Measurements from ENCODE around the gene ZFP42.

ZFP42 gene

DNA sequence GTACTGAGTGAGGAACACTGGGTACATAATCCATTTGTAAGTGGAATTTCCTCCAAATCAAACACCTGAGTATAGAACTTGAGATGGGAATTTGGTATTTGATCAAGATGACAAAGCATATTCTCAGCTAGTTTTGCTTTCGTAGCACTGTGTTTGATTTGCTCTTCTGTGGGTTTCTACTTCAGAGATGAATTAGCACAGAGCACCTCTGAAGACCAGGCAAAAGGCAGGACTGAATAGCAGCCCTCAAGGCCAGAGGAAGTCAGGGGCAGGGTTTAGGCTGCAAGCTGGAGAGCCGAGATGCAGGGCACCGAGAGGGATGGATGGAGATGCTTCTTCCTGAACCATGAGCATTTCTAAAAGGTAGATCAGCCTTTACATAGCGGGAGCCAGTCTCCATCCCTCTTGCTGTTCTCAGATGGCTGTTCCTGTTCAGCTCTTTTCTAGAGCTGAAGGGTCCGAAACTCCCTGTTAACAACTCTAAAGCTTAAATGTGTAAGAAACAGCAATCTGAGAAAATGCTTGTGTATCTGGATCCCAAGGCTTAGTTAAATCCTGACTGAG lies 10.8 kb downstream of the ZFP42 start:
- TF ChIP-seq, protein P1, sequence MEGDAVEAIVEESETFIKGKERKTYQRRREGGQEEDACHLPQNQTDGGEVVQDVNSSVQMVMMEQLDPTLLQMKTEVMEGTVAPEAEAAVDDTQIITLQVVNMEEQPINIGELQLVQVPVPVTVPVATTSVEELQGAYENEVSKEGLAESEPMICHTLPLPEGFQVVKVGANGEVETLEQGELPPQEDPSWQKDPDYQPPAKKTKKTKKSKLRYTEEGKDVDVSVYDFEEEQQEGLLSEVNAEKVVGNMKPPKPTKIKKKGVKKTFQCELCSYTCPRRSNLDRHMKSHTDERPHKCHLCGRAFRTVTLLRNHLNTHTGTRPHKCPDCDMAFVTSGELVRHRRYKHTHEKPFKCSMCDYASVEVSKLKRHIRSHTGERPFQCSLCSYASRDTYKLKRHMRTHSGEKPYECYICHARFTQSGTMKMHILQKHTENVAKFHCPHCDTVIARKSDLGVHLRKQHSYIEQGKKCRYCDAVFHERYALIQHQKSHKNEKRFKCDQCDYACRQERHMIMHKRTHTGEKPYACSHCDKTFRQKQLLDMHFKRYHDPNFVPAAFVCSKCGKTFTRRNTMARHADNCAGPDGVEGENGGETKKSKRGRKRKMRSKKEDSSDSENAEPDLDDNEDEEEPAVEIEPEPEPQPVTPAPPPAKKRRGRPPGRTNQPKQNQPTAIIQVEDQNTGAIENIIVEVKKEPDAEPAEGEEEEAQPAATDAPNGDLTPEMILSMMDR (IDR thresholded peaks at IDR 0.05; ENCODE audit: low read depth, low read length) = no peak
- no peak overlapping the region for H3K4me3 ChIP-seq (ENCODE audit: low read depth, low read length)

DNA sequence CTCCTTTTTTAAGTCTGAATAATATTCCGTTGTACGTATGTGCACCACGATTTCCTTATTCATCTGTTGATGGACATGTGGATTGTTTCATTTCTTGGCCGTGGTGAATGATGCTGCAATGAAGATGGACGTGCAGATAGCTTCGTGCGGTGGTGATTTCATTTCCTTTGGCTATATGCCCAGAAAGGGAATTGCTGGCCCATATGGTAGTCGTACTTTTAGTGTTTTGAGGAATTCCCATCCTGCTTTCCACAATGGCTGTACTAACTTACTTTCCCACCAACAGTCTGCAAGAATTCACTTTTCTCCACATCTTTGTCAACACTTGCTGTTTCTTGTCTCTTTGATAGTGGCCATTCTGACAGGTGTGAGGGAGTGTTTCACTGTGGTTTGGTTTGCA lies 12.8 kb downstream of the ZFP42 start:
- H3K4me3 ChIP-seq (ENCODE audit: low read depth, low read length) = no peak overlapping the region
- TF ChIP-seq, protein P1 (IDR thresholded peaks at IDR 0.05; ENCODE audit: low read depth, low read length) = no peak

DNA sequence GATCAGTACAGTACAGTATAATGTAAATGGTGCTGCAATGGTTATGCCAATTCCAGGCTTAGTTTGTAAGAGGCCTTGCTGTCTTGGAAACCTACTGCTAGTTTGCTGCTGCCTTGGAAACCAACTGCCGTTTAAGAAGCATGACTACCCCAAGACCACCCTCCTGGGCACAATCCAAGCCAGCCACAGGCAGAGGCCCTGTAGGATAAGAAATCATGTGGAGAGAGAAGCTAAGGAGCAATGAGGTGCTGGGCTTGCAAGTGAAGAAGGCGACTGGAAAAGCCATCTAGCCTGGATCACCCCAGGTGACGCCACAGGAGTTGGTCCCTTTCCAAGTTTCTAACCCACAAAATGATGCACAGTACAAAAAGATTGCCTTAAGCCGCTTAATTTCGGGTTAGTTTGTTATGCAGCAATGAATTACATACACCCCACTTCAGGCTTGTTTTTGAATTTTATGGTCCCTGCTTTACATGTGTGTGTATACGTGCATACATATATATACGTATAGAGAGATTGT lies 16.9 kb downstream of the ZFP42 start:
- H3K4me3 ChIP-seq (ENCODE audit: low read depth, low read length) = no peak overlapping the region
- TF ChIP-seq, protein P1 (IDR thresholded peaks at IDR 0.05; ENCODE audit: low read depth, low read length) = no peak

DNA sequence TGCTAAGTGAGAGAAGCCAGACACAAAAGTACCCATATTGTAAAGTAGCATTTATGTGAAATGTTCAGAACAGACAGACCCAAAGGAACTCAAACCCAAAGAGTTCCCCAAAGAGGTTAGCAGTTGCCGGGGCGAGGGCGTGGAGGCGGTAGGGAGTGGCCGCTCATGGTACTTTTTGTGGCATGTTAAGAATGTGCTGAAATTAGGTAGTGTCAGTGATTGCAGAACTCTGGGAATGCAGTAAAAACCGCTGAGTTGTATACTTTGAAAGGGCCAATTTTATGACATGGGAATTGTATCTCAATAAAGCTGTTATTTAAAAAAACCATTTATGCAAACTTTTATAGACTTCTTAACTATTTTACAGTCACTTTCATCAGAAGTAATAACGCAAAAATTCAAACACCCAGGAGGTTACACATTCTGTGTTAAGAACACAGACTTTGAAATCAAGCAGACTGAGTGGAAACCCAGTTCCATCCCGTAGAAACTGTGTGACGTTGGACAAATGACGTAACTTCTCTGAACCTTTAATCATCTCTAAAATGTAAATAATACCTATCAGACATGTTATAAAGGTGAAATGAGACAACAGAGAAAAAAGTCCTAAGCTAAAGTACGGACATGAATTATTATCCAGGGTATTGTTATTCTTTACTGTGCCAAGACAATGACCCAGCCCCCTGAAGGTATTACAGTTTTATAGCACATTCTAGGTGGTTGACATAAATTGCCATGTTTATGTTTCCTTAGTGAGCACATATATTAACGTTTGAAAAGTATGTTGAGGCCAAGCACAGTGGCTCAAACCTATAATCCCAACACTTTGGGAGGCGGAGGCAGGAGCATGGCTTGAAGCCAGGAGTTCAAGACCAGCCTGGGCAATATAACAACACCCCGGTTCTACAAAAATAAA lies 19.7 kb downstream of the ZFP42 start:
- H3K4me3 ChIP-seq (ENCODE audit: low read depth, low read length) = no peak overlapping the region
- TF ChIP-seq, protein P1 (IDR thresholded peaks at IDR 0.05; ENCODE audit: low read depth, low read length) = no peak

DNA sequence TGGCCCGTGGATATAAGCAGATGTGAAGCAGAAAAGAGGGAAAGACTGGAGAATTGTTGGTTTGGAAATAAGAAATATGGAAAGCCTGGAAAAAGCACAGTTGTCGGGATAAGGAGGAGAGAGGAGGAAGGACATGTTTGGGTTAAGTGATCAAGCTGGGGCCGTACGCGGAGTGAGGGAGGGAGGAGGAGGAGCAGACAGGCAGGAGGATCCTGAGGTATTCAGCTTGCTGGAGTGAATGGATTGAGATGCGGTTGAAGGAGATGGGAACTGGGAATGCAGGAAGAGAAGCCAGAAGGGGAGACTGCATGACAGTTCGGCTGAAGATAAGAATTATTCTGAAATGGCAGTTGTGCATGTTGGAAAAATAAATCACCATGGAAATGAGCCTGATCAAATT lies 21.2 kb downstream of the ZFP42 start:
- no peak overlapping the region for H3K4me3 ChIP-seq (ENCODE audit: low read depth, low read length)
- TF ChIP-seq, protein P1 (IDR thresholded peaks at IDR 0.05; ENCODE audit: low read depth, low read length) = no peak

DNA sequence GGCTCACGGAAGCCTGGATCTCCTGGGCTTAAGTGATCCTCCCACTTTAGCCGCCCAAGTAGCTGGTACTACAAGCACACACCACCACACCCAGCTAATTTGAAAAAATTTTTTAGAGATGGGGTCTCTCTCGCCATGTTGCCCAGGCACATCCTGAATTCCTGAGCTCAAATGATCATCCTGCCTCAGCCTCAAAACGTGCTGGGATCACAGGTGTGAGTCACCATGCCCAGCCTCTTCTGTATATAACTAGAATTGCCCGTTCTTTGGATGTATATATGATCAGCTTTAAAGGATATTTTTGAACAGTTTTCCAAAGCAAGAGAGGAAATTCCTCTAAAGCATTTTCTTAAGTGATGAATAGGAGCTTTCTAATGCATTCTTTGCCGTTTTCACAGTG lies 22.7 kb downstream of the ZFP42 start:
- no peak overlapping the region for H3K4me3 ChIP-seq (ENCODE audit: low read depth, low read length)
- TF ChIP-seq, protein P1 (IDR thresholded peaks at IDR 0.05; ENCODE audit: low read depth, low read length) = no peak
